B cell (primary cell): ENCODE measurements around the gene BANP. TPM values are rescaled to one million over a fixed set of nuclear protein-coding genes. Genes with fewer than 3 reads are reported as not detected.
A peak's percentile ranks its signal among the peaks of the same experiment; 100 is the strongest.
"Not testable (repeated sequence)": the region's sequence is repeated elsewhere in the genome, so short reads cannot be mapped to it uniquely, and the experiment has no call there.

ENCODE experiments used
- ATAC-seq: fragments of 200-7000 bp; cut with Tn5 transposase; one replicate; pipeline ENCODE4 v1.10.0; 2021; ENCODE audit warnings: low read depth, mild to moderate bottlenecking, moderate number of reproducible peaks, moderate library complexity
- CTCF ChIA-PET: fragments of 350-600 bp; sonication (Branson Sonifier 250); formaldehyde crosslinking; loops from one replicate; lab custom pipeline; 2021; ENCODE audit warnings: antibody characterized with exemption, inconsistent platforms; lab: Charles Lee
- POLR2A ChIA-PET: fragments of 350-600 bp; sonication (Branson Sonifier 250); formaldehyde crosslinking; loops from one replicate; lab custom pipeline; 2021; ENCODE audit warnings: antibody characterized with exemption; lab: Charles Lee
- DNase-seq: peaks from one replicate; pipeline ENCODE4 v3.0.0; 2013
- H2AFZ ChIP-seq: 2 replicates; pipeline ENCODE4 v1.6.1; 2012; ENCODE audit warnings: mild to moderate bottlenecking, low read depth, low read length; ENCODE audit not compliant: insufficient read depth, poor library complexity, severe bottlenecking
- H3K27ac ChIP-seq, 2 donors: 1 replicate in 1 of 2; 2 replicates in 1 of 2; pipeline ENCODE4 v1.5.1; 2012 to 2013; ENCODE audit warnings: low read length in 2 of 2, mild to moderate bottlenecking in 2 of 2, moderate library complexity in 1 of 2
- H3K27me3 ChIP-seq, 4 experiments: fragments of 200-600 bp in 1 of 4; sonication (generic) in 1 of 4; replicated peaks in 1 of 4; 1 replicate in 2 of 4; 2 replicates in 2 of 4; pipeline versions ENCODE4 v1.6.1 to v1.7.0; 2013 to 2016; ENCODE audit warnings: low read length in 3 of 4, mild to moderate bottlenecking in 2 of 4, mixed read lengths in 1 of 4, moderate library complexity in 1 of 4; ENCODE audit not compliant: insufficient read depth in 4 of 4, control insufficient read depth in 3 of 4; ENCODE audit errors: control extremely low read depth in 1 of 4
- H3K36me3 ChIP-seq, 2 experiments: replicated peaks in 1 of 2; 1 replicate in 1 of 2; 2 replicates in 1 of 2; pipeline versions ENCODE4 v1.6.1 to v1.7.1; 2013; ENCODE audit warnings: low read length in 1 of 2; ENCODE audit not compliant: insufficient read depth in 2 of 2, control insufficient read depth in 1 of 2; ENCODE audit errors: control extremely low read depth in 1 of 2, extremely low read depth in 1 of 2
- H3K4me1 ChIP-seq, 2 donors: fragments of 200-600 bp in 1 of 2; sonication (generic) in 1 of 2; 1 replicate in 1 of 2; 2 replicates in 1 of 2; pipeline versions ENCODE4 v1.5.1 to v1.6.1; 2013 to 2017; ENCODE audit warnings: low read length in 2 of 2; ENCODE audit not compliant: control insufficient read depth in 2 of 2, insufficient read depth in 2 of 2
- H3K4me2 ChIP-seq: replicated peaks from 2 replicates; pipeline ENCODE3; 2012; ENCODE audit warnings: mild to moderate bottlenecking, low read depth, low read length; ENCODE audit not compliant: poor library complexity, severe bottlenecking
- H3K4me3 ChIP-seq, 5 experiments: fragments of 200-600 bp in 1 of 5; sonication (generic) in 1 of 5; 1 replicate in 3 of 5; 2 replicates in 2 of 5; pipeline versions ENCODE4 v1.5.1 to v1.7.0; 2011 to 2016; ENCODE audit warnings: low read length in 4 of 5, mild to moderate bottlenecking in 4 of 5, low read depth in 2 of 5, control low read depth in 1 of 5, moderate library complexity in 1 of 5; ENCODE audit not compliant: insufficient read depth in 1 of 5; ENCODE audit errors: control extremely low read depth in 1 of 5, extremely low read depth in 1 of 5
- H3K79me2 ChIP-seq: fragments of 200-600 bp; sonication (generic); one replicate; pipeline ENCODE4 v1.6.0; 2016; ENCODE audit warnings: low read length; ENCODE audit not compliant: control insufficient read depth, insufficient read depth
- H3K9ac ChIP-seq: fragments of 200-600 bp; sonication (generic); 2 replicates; pipeline ENCODE4 v1.6.1; 2017; ENCODE audit warnings: mild to moderate bottlenecking, low read length, moderate library complexity
- H3K9me3 ChIP-seq, 3 donors: one replicate each; pipeline versions ENCODE4 v1.6.1 to v1.7.1; 2013; ENCODE audit warnings: low read length in 2 of 3; ENCODE audit not compliant: control insufficient read depth in 2 of 3, insufficient read depth in 1 of 3; ENCODE audit errors: control extremely low read depth in 1 of 3
- H4K20me1 ChIP-seq: 2 replicates; pipeline ENCODE4 v1.6.0; 2012; ENCODE audit warnings: mild to moderate bottlenecking, low read length; ENCODE audit not compliant: insufficient read depth, control insufficient read depth, poor library complexity, severe bottlenecking
- H3K27ac Mint-ChIP-seq: one replicate; pipeline ENCODE4 v1.8.0; 2021; ENCODE audit warnings: mixed read lengths
- H3K27me3 Mint-ChIP-seq: one replicate; pipeline ENCODE4 v1.8.0; 2021; ENCODE audit warnings: mixed read lengths
- H3K4me1 Mint-ChIP-seq: one replicate; pipeline ENCODE4 v1.8.0; 2021; ENCODE audit warnings: mixed read lengths
- H3K4me3 Mint-ChIP-seq: one replicate; pipeline ENCODE4 v1.8.0; 2021; ENCODE audit warnings: mixed read lengths
- H3K9me3 Mint-ChIP-seq: one replicate; pipeline ENCODE4 v1.8.0; 2022; ENCODE audit warnings: mixed read lengths; ENCODE audit not compliant: insufficient read depth
- EZH2 ChIP-seq: IDR thresholded peaks from 2 replicates; pipeline ENCODE4 v1.6.1; 2012; ENCODE audit warnings: borderline replicate concordance, low read depth, mild to moderate bottlenecking, moderate library complexity, low read length; ENCODE audit not compliant: insufficient read depth, poor library complexity, severe bottlenecking
- WGBS: methylation state at CpG from one replicate; pipeline ENCODE4 v1.1.5; 2013; ENCODE audit warnings: missing lambda C conversion rate; ENCODE audit not compliant: insufficient coverage; 5-methylcytosine and 5-hydroxymethylcytosine counted together
- intact Hi-C: fragments of 100-400 bp; cut with micrococcal nuclease; formaldehyde crosslinking; loops from one replicate; pipeline ENCODE4 v1.10.0; 2022
- polyA plus RNA-seq: library from polyadenylated mRNA; depleted of rRNA; stranded (reverse); fragments of >200 nt; gene quantifications from 2 replicates; pipeline ENCODE4 v1.2.3, GENCODE V29; 2012
- total RNA-seq, 2 donors: library from RNA; stranded (reverse); fragments of 120-200 nt in 1 of 2; gene quantifications; 1 replicate in 1 of 2; 2 replicates in 1 of 2; pipeline versions ENCODE4 v1.2.3 to v1.2.4, GENCODE V29; 2013 to 2022
- TF ChIP-seq, protein P1 (sequence below): fragments of 200-600 bp; IDR thresholded peaks from one replicate; pipeline ENCODE4 v1.8.0; 2022; ENCODE audit warnings: antibody characterized with exemption, mild to moderate bottlenecking

The BANP gene
- total and polyA plus RNA-seq, 2 donors (not counting 1 experiment from before 2014, with no cell fraction given), result 44.4 to 181 TPM

DNA sequence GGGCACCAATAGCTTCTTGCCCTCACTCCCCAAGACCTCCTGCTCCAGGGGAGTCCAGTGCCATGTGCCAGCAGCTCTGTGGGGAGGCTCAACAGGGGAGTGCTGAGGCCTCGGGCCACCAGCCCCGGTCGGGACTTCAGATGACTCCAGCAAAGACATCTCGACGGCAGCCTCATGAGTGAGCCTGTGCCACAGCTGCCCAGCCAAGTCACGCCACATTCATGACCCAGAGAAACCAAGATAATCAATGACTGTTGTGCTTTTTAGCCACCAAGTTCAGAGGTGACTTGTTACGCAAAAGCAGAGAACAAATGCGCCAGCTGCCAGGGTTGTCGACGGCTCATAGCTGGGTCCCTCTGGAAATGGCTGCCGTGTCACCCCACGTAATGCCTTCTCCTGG lies 157.5 kb downstream of the BANP start:
- CTCF ChIA-PET, result interaction anchor here (0.5 kb wide), 1 partner anchor 344 kb away, joined by 3 read pairs; no protein-coding TSS in a partner anchor
- POLR2A ChIA-PET, result no interaction called here
- H3K4me3 Mint-ChIP-seq, result no peak overlapping the region

DNA sequence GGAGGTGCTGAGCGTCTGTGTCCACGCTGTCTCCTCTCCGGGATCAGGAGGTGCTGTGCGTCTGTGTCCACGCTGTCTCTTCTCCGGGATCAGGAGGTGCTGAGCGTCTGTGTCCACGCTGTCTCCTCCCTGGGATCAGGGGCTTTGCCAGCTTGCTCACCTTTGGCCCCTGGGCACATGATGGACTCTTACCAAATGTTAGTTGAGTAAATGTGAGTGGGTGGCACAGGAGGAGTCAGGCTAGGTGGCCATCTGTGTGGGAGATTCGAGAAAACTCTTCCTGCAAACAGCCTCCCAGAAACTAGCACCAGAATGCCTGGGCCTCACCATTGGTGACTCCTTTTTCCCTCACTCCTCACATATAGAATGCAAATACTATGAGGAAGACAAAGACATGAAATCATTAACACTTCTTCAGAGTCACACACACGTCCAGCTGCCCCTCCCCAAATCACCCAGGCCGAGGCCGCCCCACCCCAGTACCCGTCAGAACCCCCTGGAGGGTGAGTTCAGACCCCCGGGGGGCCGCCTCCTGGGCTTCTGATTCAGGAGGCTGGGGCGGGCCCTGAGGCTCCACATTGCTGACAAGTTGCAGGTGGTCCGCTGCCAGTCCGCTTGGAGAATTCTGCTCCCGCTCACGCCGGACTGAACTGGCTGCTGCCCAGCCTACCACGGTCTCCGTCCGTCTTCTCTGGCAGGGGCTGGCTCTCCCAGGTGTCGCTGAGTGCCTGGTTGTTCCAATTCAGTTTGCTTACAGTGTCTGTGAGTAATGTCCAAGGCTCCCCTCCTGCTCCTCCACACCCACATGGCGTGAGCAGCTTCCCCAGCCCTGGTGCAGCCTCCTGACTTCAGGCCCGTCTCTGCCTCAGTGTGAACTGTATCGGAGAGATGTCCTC lies 158.7 kb downstream of the BANP start:
- H3K79me2 ChIP-seq, H3K27ac ChIP-seq, POLR2A ChIA-PET, CTCF ChIA-PET, H3K4me2 ChIP-seq, DNase-seq, ATAC-seq, H3K27me3 ChIP-seq, H3K4me1 ChIP-seq, intact Hi-C loops, H3K4me3 ChIP-seq, H2AFZ ChIP-seq, H3K9me3 Mint-ChIP-seq, H3K36me3 ChIP-seq, H3K9me3 ChIP-seq, H3K9ac ChIP-seq, H3K27ac Mint-ChIP-seq, H3K4me3 Mint-ChIP-seq, H4K20me1 ChIP-seq: not testable (repeated sequence)
- WGBS, result 90% methylated on average over 26 of the region's 28 CpGs
- Mint-ChIP-seq H3K27me3 (peaks cover 11% of the 10 kb centered on the region), H3K4me1 (peaks cover 15% of the 10 kb centered on the region)

More for the DNA sequence above, 157.5 kb downstream of the BANP start:
- H3K36me3 ChIP-seq, result no peaks in the 10 kb centered on the region
- H3K4me1 ChIP-seq, result no peaks in the 10 kb centered on the region
- Mint-ChIP-seq H3K27ac (peak overlapping the region; percentile 41), H3K4me1 (peaks cover 7% of the 10 kb centered on the region), H3K9me3 (no peaks in the 10 kb centered on the region), H3K27me3 (peaks cover 7% of the 10 kb centered on the region)
- no peak overlapping the region for H3K4me2 ChIP-seq
- H4K20me1 ChIP-seq, result no peaks in the 10 kb centered on the region
- WGBS, result 94% methylated on average over 9 of the region's 12 CpGs
- no peaks in the 10 kb centered on the region for H3K9me3 ChIP-seq
- H3K27ac ChIP-seq, result no peak overlapping the region
- no peaks in the 10 kb centered on the region for H3K79me2 ChIP-seq
- ATAC-seq (no peak), DNase-seq (no peak)
- H3K27me3 ChIP-seq, result no peaks in the 10 kb centered on the region
- H2AFZ ChIP-seq, result no peak overlapping the region
- H3K9ac ChIP-seq, result no peak overlapping the region
- intact Hi-C loops, result no loop called here
- no peak overlapping the region for H3K4me3 ChIP-seq
- TF ChIP-seq, protein P1, sequence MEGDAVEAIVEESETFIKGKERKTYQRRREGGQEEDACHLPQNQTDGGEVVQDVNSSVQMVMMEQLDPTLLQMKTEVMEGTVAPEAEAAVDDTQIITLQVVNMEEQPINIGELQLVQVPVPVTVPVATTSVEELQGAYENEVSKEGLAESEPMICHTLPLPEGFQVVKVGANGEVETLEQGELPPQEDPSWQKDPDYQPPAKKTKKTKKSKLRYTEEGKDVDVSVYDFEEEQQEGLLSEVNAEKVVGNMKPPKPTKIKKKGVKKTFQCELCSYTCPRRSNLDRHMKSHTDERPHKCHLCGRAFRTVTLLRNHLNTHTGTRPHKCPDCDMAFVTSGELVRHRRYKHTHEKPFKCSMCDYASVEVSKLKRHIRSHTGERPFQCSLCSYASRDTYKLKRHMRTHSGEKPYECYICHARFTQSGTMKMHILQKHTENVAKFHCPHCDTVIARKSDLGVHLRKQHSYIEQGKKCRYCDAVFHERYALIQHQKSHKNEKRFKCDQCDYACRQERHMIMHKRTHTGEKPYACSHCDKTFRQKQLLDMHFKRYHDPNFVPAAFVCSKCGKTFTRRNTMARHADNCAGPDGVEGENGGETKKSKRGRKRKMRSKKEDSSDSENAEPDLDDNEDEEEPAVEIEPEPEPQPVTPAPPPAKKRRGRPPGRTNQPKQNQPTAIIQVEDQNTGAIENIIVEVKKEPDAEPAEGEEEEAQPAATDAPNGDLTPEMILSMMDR, result no peak
- TF ChIP-seq EZH2, result no peak

DNA sequence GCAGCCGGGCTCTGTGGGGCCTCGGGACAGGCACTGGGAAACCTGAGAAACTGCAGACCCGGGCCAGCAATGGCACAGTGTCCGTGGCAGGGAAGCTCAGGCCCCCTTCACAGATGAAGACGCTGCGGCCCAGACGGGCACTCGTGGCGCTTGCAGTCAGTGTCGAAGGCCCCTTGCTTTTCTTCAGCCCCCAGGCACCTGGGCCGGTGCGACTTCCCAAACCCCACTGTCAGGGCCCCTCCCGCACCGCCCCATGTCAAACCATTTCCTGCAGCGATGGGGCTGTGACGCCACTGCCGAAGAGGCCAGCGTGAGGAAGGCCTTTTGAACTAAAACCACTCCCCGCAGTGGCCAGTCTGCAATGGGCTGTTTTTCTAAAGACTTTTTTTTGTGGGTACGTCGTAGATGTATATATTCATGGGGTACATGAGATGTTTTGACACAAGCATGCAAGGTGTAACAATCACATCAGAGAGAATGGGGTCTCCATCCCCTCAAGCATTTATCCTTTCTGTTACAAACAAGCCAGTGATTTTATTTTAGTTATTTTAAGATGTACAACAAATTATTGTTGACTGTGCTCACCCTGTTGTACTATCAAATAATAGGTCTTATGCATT lies 159.8 kb downstream of the BANP start:
- H3K27me3 ChIP-seq, H3K27ac Mint-ChIP-seq, H3K4me3 ChIP-seq, H3K9ac ChIP-seq, H3K9me3 Mint-ChIP-seq, POLR2A ChIA-PET, H3K4me1 ChIP-seq, H4K20me1 ChIP-seq, intact Hi-C loops, H3K79me2 ChIP-seq, H3K9me3 ChIP-seq, CTCF ChIA-PET, H3K36me3 ChIP-seq, H3K27ac ChIP-seq, H3K4me2 ChIP-seq, H3K4me3 Mint-ChIP-seq, DNase-seq: not testable (repeated sequence)
- Mint-ChIP-seq H3K27me3 (peaks cover 15% of the 10 kb centered on the region), H3K4me1 (peaks cover 19% of the 10 kb centered on the region)
- ATAC-seq, result peak; percentile 39
- peak overlapping the region; percentile 16 for H2AFZ ChIP-seq
- WGBS, result 45% methylated on average over 19 of the region's 21 CpGs
